Neuronal stem cell (in vitro differentiated cells): Measurements from ENCODE around the gene PRR14L.

Experiments
- DNase-seq: peaks from one replicate; pipeline ENCODE4 v3.0.0-alpha.2; 2013; ENCODE audit warnings: low spot score
- H2AFZ ChIP-seq: one replicate; pipeline ENCODE4 v1.6.1; 2013; ENCODE audit warnings: mild to moderate bottlenecking, low read length, inconsistent platforms
- H2AK5ac ChIP-seq: 2 replicates; pipeline ENCODE4 v1.6.1; 2013; ENCODE audit warnings: low read depth, mild to moderate bottlenecking, inconsistent platforms, low read length, moderate library complexity, mixed read lengths
- H2BK120ac ChIP-seq: 2 replicates; pipeline ENCODE4 v1.6.1; 2013; ENCODE audit warnings: low read depth, mild to moderate bottlenecking, inconsistent platforms, low read length, moderate library complexity, mixed read lengths
- H2BK12ac ChIP-seq: one replicate; pipeline ENCODE4 v1.6.1; 2013; ENCODE audit warnings: low read length, inconsistent platforms
- H2BK15ac ChIP-seq: 2 replicates; pipeline ENCODE4 v1.6.1; 2013; ENCODE audit warnings: mild to moderate bottlenecking, low read length, inconsistent platforms, mixed read lengths
- H2BK5ac ChIP-seq: one replicate; pipeline ENCODE4 v1.6.1; 2013; ENCODE audit warnings: inconsistent platforms, mild to moderate bottlenecking, low read length, moderate library complexity
- H3K14ac ChIP-seq: one replicate; pipeline ENCODE4 v1.6.1; 2013; ENCODE audit warnings: low read length, inconsistent platforms
- H3K18ac ChIP-seq: 2 replicates; pipeline ENCODE4 v1.6.1; 2013; ENCODE audit warnings: low read length, inconsistent platforms
- H3K23ac ChIP-seq: 2 replicates; pipeline ENCODE4 v1.6.1; 2013; ENCODE audit warnings: low read depth, mild to moderate bottlenecking, mixed read lengths, low read length, inconsistent platforms; ENCODE audit not compliant: poor library complexity
- H3K27ac ChIP-seq: replicated peaks from 3 replicates; pipeline ENCODE4 v1.5.1; 2013; ENCODE audit warnings: low read length, inconsistent platforms
- H3K27me3 ChIP-seq, 3 experiments: 2 replicates each; pipeline ENCODE4 v1.6.1; 2013; ENCODE audit warnings: low read length in 3 of 3, mild to moderate bottlenecking in 2 of 3, inconsistent platforms in 1 of 3, low read depth in 1 of 3, mixed read lengths in 1 of 3, moderate library complexity in 1 of 3; ENCODE audit not compliant: control insufficient read depth in 3 of 3, insufficient read depth in 3 of 3
- H3K36me3 ChIP-seq, 2 donors: replicated peaks in 1 of 2; 2 replicates each; pipeline ENCODE4 v1.6.1; 2013; ENCODE audit warnings: low read length in 2 of 2; ENCODE audit not compliant: control insufficient read depth in 2 of 2, insufficient read depth in 2 of 2
- H3K4ac ChIP-seq: 2 replicates; pipeline ENCODE4 v1.6.1; 2013; ENCODE audit warnings: inconsistent platforms, mild to moderate bottlenecking, low read length, moderate library complexity
- H3K4me1 ChIP-seq, 2 donors: 1 replicate in 1 of 2; 2 replicates in 1 of 2; pipeline ENCODE4 v1.6.1; 2013; ENCODE audit warnings: low read length in 2 of 2, low read depth in 1 of 2; ENCODE audit not compliant: control insufficient read depth in 2 of 2, insufficient read depth in 1 of 2
- H3K4me2 ChIP-seq: one replicate; pipeline ENCODE4 v1.6.1; 2013; ENCODE audit warnings: mild to moderate bottlenecking, low read length, inconsistent platforms; ENCODE audit not compliant: insufficient read depth, poor library complexity, severe bottlenecking
- H3K4me3 ChIP-seq, 2 donors: 2 replicates each; pipeline ENCODE4 v1.5.1; 2013; ENCODE audit warnings: low read length in 2 of 2, mild to moderate bottlenecking in 2 of 2, inconsistent platforms in 1 of 2, moderate library complexity in 1 of 2
- H3K79me1 ChIP-seq: one replicate; pipeline ENCODE4 v1.6.1; 2013; ENCODE audit warnings: low read depth, mild to moderate bottlenecking, inconsistent platforms, low read length, moderate library complexity
- H3K9ac ChIP-seq: one replicate; pipeline ENCODE4 v1.6.1; 2013; ENCODE audit warnings: mild to moderate bottlenecking, low read depth, low read length, inconsistent platforms; ENCODE audit not compliant: poor library complexity
- H3K9me3 ChIP-seq, 2 donors: replicated peaks in 1 of 2; 2 replicates each; pipeline versions ENCODE3 to v1.6.1; 2013; ENCODE audit warnings: low read length in 2 of 2, mild to moderate bottlenecking in 2 of 2, inconsistent platforms in 1 of 2, low read depth in 1 of 2, mixed read lengths in 1 of 2, moderate library complexity in 1 of 2; ENCODE audit not compliant: control insufficient read depth in 2 of 2, insufficient read depth in 1 of 2
- H4K8ac ChIP-seq: one replicate; pipeline ENCODE4 v1.6.1; 2013; ENCODE audit warnings: low read depth, mild to moderate bottlenecking, inconsistent platforms, low read length, moderate library complexity
- H4K91ac ChIP-seq: one replicate; pipeline ENCODE4 v1.6.1; 2013; ENCODE audit warnings: low read length, low read depth, mild to moderate bottlenecking, inconsistent platforms; ENCODE audit not compliant: poor library complexity
- WGBS, 2 donors: extraction: QIAGEN DNeasy Blood & Tissue Kit; methylation state at CpG; one replicate each; pipeline ENCODE4 v1.1.7; 2013; ENCODE audit warnings: missing lambda C conversion rate in 2 of 2, mixed read lengths in 1 of 2; ENCODE audit not compliant: insufficient read length in 2 of 2, insufficient replicate concordance in 1 of 2; ENCODE audit errors: extremely low coverage in 2 of 2; 5-methylcytosine and 5-hydroxymethylcytosine counted together

The PRR14L gene

DNA sequence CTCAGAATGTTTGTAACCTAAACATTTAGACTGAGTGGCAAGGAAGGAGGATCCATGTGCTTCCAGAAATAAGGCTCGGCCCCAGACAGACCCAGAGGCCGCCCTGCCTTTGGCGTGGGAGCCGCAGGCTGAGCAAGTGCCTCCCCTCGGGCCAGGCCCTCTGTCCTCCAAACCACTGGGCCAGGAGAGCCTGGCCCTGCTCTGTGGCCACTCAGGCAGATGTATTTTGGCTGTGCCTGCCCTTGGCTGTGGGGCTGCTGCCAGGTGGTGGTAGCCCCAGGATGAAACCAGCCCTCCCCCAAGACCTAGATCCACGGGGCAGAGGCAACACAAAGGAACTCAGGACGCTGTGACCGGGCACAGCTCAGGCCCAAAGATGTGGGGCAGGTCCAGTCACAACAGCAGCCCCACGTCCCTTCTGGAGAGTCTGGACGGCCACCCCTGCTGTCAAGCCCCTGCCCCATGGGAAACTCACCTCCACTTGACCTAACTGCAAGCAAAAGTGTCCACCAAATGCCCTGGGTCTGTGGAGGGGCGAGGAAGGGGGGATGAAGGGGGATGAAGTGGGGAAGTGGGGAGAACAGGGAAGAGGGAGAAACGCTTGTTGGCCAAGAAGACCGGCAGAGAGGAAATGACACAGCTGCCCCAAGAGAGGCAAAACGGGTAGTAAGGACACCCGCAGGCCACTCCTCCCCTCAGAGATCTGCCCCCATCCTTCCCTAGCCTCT, 111.9 kb downstream of the PRR14L start:
- DNase-seq: no peak
- Histone ChIP-seq H3K36me3 (peaks cover 2 to 11% of the 10 kb centered on the region in 2 donors), H3K4me2 (no peak overlapping the region), H3K27me3 (no peaks in the 10 kb centered on the region), H3K9me3 (no peaks in the 10 kb centered on the region), H2BK120ac (no peak overlapping the region), H4K91ac (no peak overlapping the region), H3K4me1 (no peaks in the 10 kb centered on the region), H3K14ac (no peak overlapping the region), H2AFZ (no peak overlapping the region), H3K18ac (peak overlapping the region; percentile 45), H4K8ac (no peak overlapping the region), H2BK5ac (no peak overlapping the region), H2BK12ac (no peak overlapping the region), H3K9ac (no peak overlapping the region), H2AK5ac (no peak overlapping the region), H3K4ac (no peak overlapping the region), H3K4me3 (no peak overlapping the region), H2BK15ac (no peak overlapping the region), H3K79me1 (peaks cover 6% of the 10 kb centered on the region), H3K27ac (no peak overlapping the region), H3K23ac (no peak overlapping the region)
- WGBS, 2 donors: no CpG with 5 or more reads among the region's 15 CpGs

DNA sequence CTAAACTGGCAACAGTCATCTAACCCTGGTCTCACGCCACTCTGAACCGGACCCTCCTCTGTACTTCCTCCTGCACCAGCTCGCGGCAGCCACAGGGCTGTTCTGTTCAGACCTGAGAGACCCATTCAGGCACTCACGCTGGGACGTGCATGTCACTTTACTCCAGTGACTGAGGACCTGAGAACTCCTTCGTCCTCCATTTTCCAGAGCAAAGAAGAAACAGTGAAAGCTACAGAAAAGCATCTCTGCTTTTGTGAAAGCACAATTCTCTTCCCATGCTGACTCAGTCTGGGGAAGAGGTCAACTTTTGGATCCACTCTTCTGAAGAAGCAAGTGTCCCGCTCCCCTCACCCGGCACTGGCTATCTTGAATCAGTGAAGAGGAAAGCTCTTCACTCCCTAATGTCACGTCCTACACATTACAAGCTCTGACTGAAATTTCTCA, 112.5 kb downstream of the PRR14L start:
- Histone ChIP-seq H3K27me3 (no peaks in the 10 kb centered on the region), H3K18ac (no peak overlapping the region), H3K9me3 (no peaks in the 10 kb centered on the region), H3K4me1 (no peaks in the 10 kb centered on the region), H2BK15ac (no peak overlapping the region), H4K91ac (no peak overlapping the region), H3K23ac (no peak overlapping the region), H3K9ac (no peak overlapping the region), H2BK12ac (no peak overlapping the region), H3K14ac (no peak overlapping the region), H4K8ac (no peak overlapping the region), H2BK120ac (no peak overlapping the region), H2BK5ac (no peak overlapping the region), H2AK5ac (no peak overlapping the region), H3K36me3 (peaks cover 3 to 9% of the 10 kb centered on the region in 2 donors), H3K4ac (no peak overlapping the region), H2AFZ (no peak overlapping the region), H3K79me1 (peaks cover 6% of the 10 kb centered on the region), H3K27ac (no peak overlapping the region), H3K4me3 (no peak overlapping the region), H3K4me2 (no peak overlapping the region)
- WGBS, 2 donors: no CpG with 5 or more reads among the region's 10 CpGs
- DNase-seq: no peak

DNA sequence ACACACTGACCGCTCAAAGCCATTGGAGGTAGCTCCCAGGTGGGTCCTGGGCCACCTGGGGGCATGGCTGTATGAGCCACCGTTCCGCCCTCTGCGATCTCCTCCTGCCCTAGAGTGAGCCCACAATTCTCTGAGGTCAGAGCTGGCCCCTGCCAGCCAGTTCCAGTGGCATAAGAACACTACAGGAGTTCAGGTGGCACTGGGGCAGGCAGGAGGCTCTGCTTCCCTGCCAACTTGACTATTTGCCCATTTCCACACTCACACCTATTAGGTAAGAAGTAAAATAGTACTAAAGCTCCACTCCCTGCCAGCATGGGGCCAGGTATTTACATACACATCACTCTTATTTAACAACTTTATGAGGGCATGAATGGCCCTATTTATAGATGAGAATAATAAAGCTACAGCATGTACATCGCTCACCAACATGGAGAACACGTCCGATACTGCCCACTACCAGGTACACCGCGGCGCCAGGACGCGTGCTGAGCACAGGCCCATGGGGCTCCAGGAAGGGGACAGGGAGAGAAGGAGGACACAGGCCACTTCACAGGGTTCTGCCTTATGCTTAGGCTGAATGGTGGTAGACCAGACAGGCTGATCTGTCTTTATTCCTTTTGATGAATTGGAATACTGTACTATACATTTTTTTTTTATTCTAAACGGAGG, 114.2 kb downstream of the PRR14L start:
- Histone ChIP-seq H3K27ac (no peak overlapping the region), H4K91ac (no peak overlapping the region), H3K79me1 (peaks cover 12% of the 10 kb centered on the region), H3K18ac (no peak overlapping the region), H3K23ac (peak overlapping the region; percentile 82), H3K36me3 (peaks cover 0 to 5% of the 10 kb centered on the region in 2 donors), H2BK15ac (no peak overlapping the region), H2BK12ac (no peak overlapping the region), H3K4me2 (no peak overlapping the region), H2BK120ac (no peak overlapping the region), H3K27me3 (no peaks in the 10 kb centered on the region), H3K4me3 (no peak overlapping the region), H2BK5ac (no peak overlapping the region), H3K14ac (no peak overlapping the region), H3K4ac (no peak overlapping the region), H4K8ac (no peak overlapping the region), H2AFZ (no peak overlapping the region), H3K4me1 (peaks cover 7% of the 10 kb centered on the region in 2 donors), H2AK5ac (no peak overlapping the region), H3K9ac (no peak overlapping the region), H3K9me3 (no peaks in the 10 kb centered on the region)
- WGBS, 2 donors: no CpG with 5 or more reads among the region's 13 CpGs
- no peak for DNase-seq

DNA sequence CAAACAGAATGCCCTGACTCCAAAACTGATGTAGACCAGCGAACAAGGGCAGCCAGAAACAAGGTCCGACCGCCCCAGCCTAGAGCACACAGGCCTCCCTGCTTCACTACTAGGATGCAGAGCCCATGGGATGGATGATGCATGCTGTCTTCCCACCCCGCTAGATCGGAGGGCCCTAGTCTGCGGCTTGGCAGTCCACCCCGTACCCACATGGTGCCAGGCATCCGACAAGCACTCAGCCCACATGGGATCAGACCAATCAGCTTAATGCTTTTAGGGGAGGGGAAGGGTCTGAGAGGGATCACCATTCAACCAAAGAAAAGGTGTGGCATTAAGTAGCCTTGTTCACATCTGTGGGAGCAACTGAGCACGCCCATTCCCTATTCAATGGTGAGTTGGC, 118.5 kb downstream of the PRR14L start:
- peak overlapping the region; percentile 27 for H3K18ac ChIP-seq
- H3K36me3 ChIP-seq: peaks cover 6 to 12% of the 10 kb centered on the region in 2 donors
- H3K79me1 ChIP-seq: peaks cover 26% of the 10 kb centered on the region
- H3K23ac ChIP-seq: no peak overlapping the region
- peak overlapping the region; percentile 69 to 75 for H3K4me3 ChIP-seq
- no peak overlapping the region for H3K4ac ChIP-seq
- WGBS, 2 donors: no CpG with 5 or more reads among the region's 9 CpGs
- H2BK5ac ChIP-seq: no peak overlapping the region
- H4K8ac ChIP-seq: no peak overlapping the region
- H3K9me3 ChIP-seq: no peaks in the 10 kb centered on the region
- peaks cover 11 to 16% of the 10 kb centered on the region in 2 donors for H3K4me1 ChIP-seq
- peak overlapping the region; percentile 92 for H3K9ac ChIP-seq
- H3K27ac ChIP-seq: no peak overlapping the region
- no peak for DNase-seq
- H2AFZ ChIP-seq: no peak overlapping the region
- no peak overlapping the region for H3K14ac ChIP-seq
- no peaks in the 10 kb centered on the region for H3K27me3 ChIP-seq
- H4K91ac ChIP-seq: peak overlapping the region; percentile 56
- no peak overlapping the region for H2BK15ac ChIP-seq
- no peak overlapping the region for H2BK120ac ChIP-seq
- no peak overlapping the region for H2BK12ac ChIP-seq
- peak overlapping the region; percentile 94 for H3K4me2 ChIP-seq
- no peak overlapping the region for H2AK5ac ChIP-seq
